ENCODE results near the gene NLK. TPM values are rescaled to one million over a fixed set of nuclear protein-coding genes. Genes with fewer than 3 reads are reported as not detected.

NLK gene
- total and polyA plus RNA-seq, 2 of the 13 experiments (the other 11 are each of a cell fraction or from before 2014, with no cell fraction given): 13.4 to 14.6 TPM

GRCh38 chr17:28040406-28040805 is 2.1 kb upstream of the NLK start:
- no TSS peak for BruUV-seq (replicated peaks)
- Histone ChIP-seq H3K36me3 (replicated peaks in 1 of 2; ENCODE audit: control insufficient read depth in 1 of 2, insufficient read depth in 2 of 2, low read length in 2 of 2) (no peaks in the 10 kb centered on the region), H3K9me3 (ENCODE audit: low read length) (no peaks in the 10 kb centered on the region), H3K4me1 (ENCODE audit: insufficient read depth, low read length) (peaks cover 42% of the 10 kb centered on the region), H3K4me3 (replicated peaks in 1 of 3; ENCODE audit: insufficient read depth in 1 of 3, low read depth in 2 of 3, low read length in 3 of 3) (peak overlapping the region; percentile 57 to 89 (median 67)), H2AFZ (ENCODE audit: low read length) (peak overlapping the region; percentile 93), H3K27me3 (ENCODE audit: control insufficient read depth in 1 of 2, insufficient read depth in 2 of 2, low read length in 2 of 2) (no peaks in the 10 kb centered on the region), H3K27ac (ENCODE audit: extremely low read length, insufficient read depth, low read length) (no peak overlapping the region), H3K79me2 (ENCODE audit: insufficient read depth, low read length) (peaks cover 26% of the 10 kb centered on the region), H3K9ac (ENCODE audit: insufficient read depth, low read depth, low read length) (no peak overlapping the region), H3K4me2 (ENCODE audit: low read depth, low read length) (peak overlapping the region; percentile 81), H4K20me1 (ENCODE audit: insufficient read depth, low read length) (no peaks in the 10 kb centered on the region)
- in situ Hi-C loops (cut with HindIII; ENCODE audit: extremely low pct_ligation_motif_present, low pct_unique_long_range_greater_than_20kb) (loop anchor here (25.0 kb wide), 2 partner anchors 97 to 272 kb away; partner anchors contain the start of gene TMEM97), intact Hi-C loops (cut with micrococcal nuclease; ENCODE audit: unreplicated experiment) (no loop called here)
- POLR2A ChIA-PET: interaction anchor here (1.5 to 1.6 kb wide), 2 partner anchors 14 to 295 kb away, joined by 9 to 35 read pairs; partner anchors contain the start of genes IFT20 and TNFAIP1
- no peak for FAIRE-seq
- 52% methylated on average over 6 of the region's 6 CpGs for WGBS (ENCODE audit: low lambda C conversion rate)
- CTCF ChIA-PET (ENCODE audit: low intra/inter-chr PET ratio, low total read pairs): no interaction called here
- DNase-seq (ENCODE audit: low spot score): no peak
- ATAC-seq: no peak
- no peak for TF ChIP-seq ZNF614 (CRISPR knock-in tag; IDR thresholded peaks at IDR 0.05; ENCODE audit: borderline replicate concordance)
- no peak for TF ChIP-seq CCAR2 (optimal IDR thresholded peaks at IDR 0.05; ENCODE audit: low read depth, low read length)
- no peak for TF ChIP-seq SUZ12 (IDR thresholded peaks at IDR 0.05; ENCODE audit: low read depth, low read length)
- TF ChIP-seq FOXK1 (CRISPR knock-in tag; IDR thresholded peaks at IDR 0.05; ENCODE audit: borderline replicate concordance, low read depth): no peak
- TF ChIP-seq ZNF382 (CRISPR knock-in tag; IDR thresholded peaks at IDR 0.05; ENCODE audit: borderline replicate concordance): no peak
- no peak for TF ChIP-seq MYC (CRISPR knock-in tag; IDR thresholded peaks at IDR 0.05; ENCODE audit: borderline replicate concordance)

- DNase-seq (ENCODE audit: low spot score) (peak; percentile 99), ATAC-seq (peak; percentile 98), FAIRE-seq (peak; percentile 88)
- Histone ChIP-seq H3K36me3 (replicated peaks in 1 of 2; ENCODE audit: control insufficient read depth in 1 of 2, insufficient read depth in 2 of 2, low read length in 2 of 2) (no peaks in the 10 kb centered on the region), H3K27ac (ENCODE audit: extremely low read length, insufficient read depth, low read length) (peak overlapping the region; percentile 51), H3K4me3 (replicated peaks in 1 of 3; ENCODE audit: insufficient read depth in 1 of 3, low read depth in 2 of 3, low read length in 3 of 3) (peak overlapping the region; percentile 88 to 89 (median 89)), H3K27me3 (ENCODE audit: control insufficient read depth in 1 of 2, insufficient read depth in 2 of 2, low read length in 2 of 2) (no peaks in the 10 kb centered on the region), H3K9me3 (ENCODE audit: low read length) (no peaks in the 10 kb centered on the region), H3K9ac (ENCODE audit: insufficient read depth, low read depth, low read length) (peak overlapping the region; percentile 83), H3K79me2 (ENCODE audit: insufficient read depth, low read length) (peaks cover 35% of the 10 kb centered on the region), H3K4me1 (ENCODE audit: insufficient read depth, low read length) (peaks cover 50% of the 10 kb centered on the region), H4K20me1 (ENCODE audit: insufficient read depth, low read length) (no peaks in the 10 kb centered on the region), H2AFZ (ENCODE audit: low read length) (peak overlapping the region; percentile 93), H3K4me2 (ENCODE audit: low read depth, low read length) (peak overlapping the region; percentile 81)
- POLR2A ChIA-PET: interaction anchor here (0.7 to 1.6 kb wide), 11 partner anchors 9 to 1720 kb away, joined by 3 to 35 read pairs (median 7); partner anchors contain the start of genes IFT20, POLDIP2 and TNFAIP1
- no TSS peak for BruUV-seq (replicated peaks)
- WGBS (ENCODE audit: low lambda C conversion rate): under 1% methylated on average over 25 of the region's 43 CpGs
- intact Hi-C loops (cut with micrococcal nuclease; ENCODE audit: unreplicated experiment) (no loop called here), in situ Hi-C loops (cut with HindIII; ENCODE audit: extremely low pct_ligation_motif_present, low pct_unique_long_range_greater_than_20kb) (loop anchor here (25.0 kb wide), 2 partner anchors 96 to 271 kb away; partner anchors contain the start of gene TMEM97)
- CTCF ChIA-PET (ENCODE audit: low intra/inter-chr PET ratio, low total read pairs): no interaction called here
- peak; percentile 99 for TF ChIP-seq NFYB (CRISPR knock-in tag; IDR thresholded peaks at IDR 0.05)
- 0 out of 2 replicates have a peak, but pooled peaks have one; percentile 34 for TF ChIP-seq HNRNPL (IDR thresholded peaks at IDR 0.05; ENCODE audit: low read depth, low read length)
- TF ChIP-seq HNF1B (CRISPR knock-in tag; IDR thresholded peaks at IDR 0.05): peak; percentile 36; the same call in 1 of the 2 replicates
- peak; percentile 70; the same call in 1 of the 2 replicates for TF ChIP-seq ZNF501 (CRISPR knock-in tag; IDR thresholded peaks at IDR 0.05)
- TF ChIP-seq MYNN (CRISPR knock-in tag; IDR thresholded peaks at IDR 0.05; ENCODE audit: low read depth): no peak
- TF ChIP-seq ZNF253 (CRISPR knock-in tag; IDR thresholded peaks at IDR 0.05; ENCODE audit: borderline replicate concordance): no peak
- no peak for TF ChIP-seq ZBTB10 (CRISPR knock-in tag; IDR thresholded peaks at IDR 0.05; ENCODE audit: borderline replicate concordance)
Measured at GRCh38 chr17:28041068-28041843, 1.2 kb upstream of the NLK start.
